ENCODE data around the gene SHKBP1. TPM values are rescaled to one million over a fixed set of nuclear protein-coding genes. Genes with fewer than 3 reads are reported as not detected.
"Not testable (repeated sequence)": the region's sequence is repeated elsewhere in the genome, so short reads cannot be mapped to it uniquely, and the experiment has no call there.

The SHKBP1 gene
- total RNA-seq, 1 experiment from 2014 or later, result 52.3 TPM

GRCh38 chr19:40585982-40586422 is 9.3 kb downstream of the SHKBP1 start:
- DNase-seq, result no peak
- Histone ChIP-seq H3K27me3 (ENCODE audit: control insufficient read depth, insufficient read depth, low read length) (no peaks in the 10 kb centered on the region), H3K4me3 (ENCODE audit: insufficient read depth, low read depth, low read length) (no peak overlapping the region), H3K36me3 (replicated peaks; ENCODE audit: control insufficient read depth, insufficient read depth, low read length) (peaks cover 7% of the 10 kb centered on the region)

GRCh38 chr19:40586611-40587010 is 9.9 kb downstream of the SHKBP1 start:
- H3K27me3 ChIP-seq (ENCODE audit: control insufficient read depth, insufficient read depth, low read length), result no peaks in the 10 kb centered on the region
- DNase-seq, result no peak
- peaks cover 7% of the 10 kb centered on the region for H3K36me3 ChIP-seq (replicated peaks; ENCODE audit: control insufficient read depth, insufficient read depth, low read length)
- H3K4me3 ChIP-seq (ENCODE audit: insufficient read depth, low read depth, low read length), result no peak overlapping the region

GRCh38 chr19:40588110-40588854 is 11.6 kb downstream of the SHKBP1 start:
- Histone ChIP-seq H3K27me3 (ENCODE audit: control insufficient read depth, insufficient read depth, low read length) (no peaks in the 10 kb centered on the region), H3K36me3 (replicated peaks; ENCODE audit: control insufficient read depth, insufficient read depth, low read length) (peaks cover 4% of the 10 kb centered on the region), H3K4me3 (ENCODE audit: insufficient read depth, low read depth, low read length) (no peak overlapping the region)
- DNase-seq, result no peak

GRCh38 chr19:40588926-40589569 is 12.4 kb downstream of the SHKBP1 start:
- H3K4me3 ChIP-seq (ENCODE audit: insufficient read depth, low read depth, low read length), result no peak overlapping the region
- peaks cover 4% of the 10 kb centered on the region for H3K36me3 ChIP-seq (replicated peaks; ENCODE audit: control insufficient read depth, insufficient read depth, low read length)
- DNase-seq, result no peak
- no peaks in the 10 kb centered on the region for H3K27me3 ChIP-seq (ENCODE audit: control insufficient read depth, insufficient read depth, low read length)

GRCh38 chr19:40589591-40590429 is 13.1 kb downstream of the SHKBP1 start:
- DNase-seq, result no peak
- Histone ChIP-seq H3K27me3 (ENCODE audit: control insufficient read depth, insufficient read depth, low read length) (no peaks in the 10 kb centered on the region; the same call in 1 of the 2 replicates), H3K36me3 (replicated peaks; ENCODE audit: control insufficient read depth, insufficient read depth, low read length) (peaks cover 4% of the 10 kb centered on the region), H3K4me3 (ENCODE audit: insufficient read depth, low read depth, low read length) (no peak overlapping the region)

GRCh38 chr19:40590464-40591265 is 14.0 kb downstream of the SHKBP1 start:
- H3K27me3 ChIP-seq (ENCODE audit: control insufficient read depth, insufficient read depth, low read length), result no peaks in the 10 kb centered on the region; the same call in 1 of the 2 replicates
- no peak overlapping the region for H3K4me3 ChIP-seq (ENCODE audit: insufficient read depth, low read depth, low read length)
- H3K36me3 ChIP-seq (replicated peaks; ENCODE audit: control insufficient read depth, insufficient read depth, low read length), result peaks cover 4% of the 10 kb centered on the region
- no peak for DNase-seq

GRCh38 chr19:40591724-40592123 is 15.1 kb downstream of the SHKBP1 start:
- H3K36me3 ChIP-seq (replicated peaks; ENCODE audit: control insufficient read depth, insufficient read depth, low read length); H3K4me3 ChIP-seq (ENCODE audit: insufficient read depth, low read depth, low read length); H3K27me3 ChIP-seq (ENCODE audit: control insufficient read depth, insufficient read depth, low read length); DNase-seq: not testable (repeated sequence)

GRCh38 chr19:40592170-40592569 is 15.5 kb downstream of the SHKBP1 start:
- H3K4me3 ChIP-seq (ENCODE audit: insufficient read depth, low read depth, low read length), result no peak overlapping the region
- DNase-seq, result peak; percentile 82
- H3K27me3 ChIP-seq (ENCODE audit: control insufficient read depth, insufficient read depth, low read length), result peaks cover 9% of the 10 kb centered on the region

GRCh38 chr19:40594255-40594654 is 17.6 kb downstream of the SHKBP1 start:
- H3K36me3 ChIP-seq (replicated peaks; ENCODE audit: control insufficient read depth, insufficient read depth, low read length), result no peaks in the 10 kb centered on the region
- DNase-seq, result peak; percentile 81
- peaks cover 21% of the 10 kb centered on the region for H3K27me3 ChIP-seq (ENCODE audit: control insufficient read depth, insufficient read depth, low read length)
- no peak overlapping the region for H3K4me3 ChIP-seq (ENCODE audit: insufficient read depth, low read depth, low read length)

More at GRCh38 chr19:40592170-40592569, 15.5 kb downstream of the SHKBP1 start:
- H3K36me3 ChIP-seq (replicated peaks; ENCODE audit: control insufficient read depth, insufficient read depth, low read length), result peaks cover 2% of the 10 kb centered on the region

GRCh38 chr19:40594657-40595091 is 18.0 kb downstream of the SHKBP1 start:
- DNase-seq, result peak; percentile 60
- peaks cover 24% of the 10 kb centered on the region for H3K27me3 ChIP-seq (ENCODE audit: control insufficient read depth, insufficient read depth, low read length)
- no peak overlapping the region for H3K4me3 ChIP-seq (ENCODE audit: insufficient read depth, low read depth, low read length)
- H3K36me3 ChIP-seq (replicated peaks; ENCODE audit: control insufficient read depth, insufficient read depth, low read length), result no peaks in the 10 kb centered on the region

- peak; percentile 94 for DNase-seq
- H3K36me3 ChIP-seq (replicated peaks; ENCODE audit: control insufficient read depth, insufficient read depth, low read length), result no peaks in the 10 kb centered on the region
- peaks cover 43% of the 10 kb centered on the region for H3K27me3 ChIP-seq (ENCODE audit: control insufficient read depth, insufficient read depth, low read length)
- peak overlapping the region; percentile 40 for H3K4me3 ChIP-seq (ENCODE audit: insufficient read depth, low read depth, low read length)
Observed at GRCh38 chr19:40596608-40597328, 20.1 kb downstream of the SHKBP1 start.

GRCh38 chr19:40597329-40597838 is 20.7 kb downstream of the SHKBP1 start:
- Histone ChIP-seq H3K4me3 (ENCODE audit: insufficient read depth, low read depth, low read length) (peak overlapping the region; percentile 40), H3K36me3 (replicated peaks; ENCODE audit: control insufficient read depth, insufficient read depth, low read length) (no peaks in the 10 kb centered on the region), H3K27me3 (ENCODE audit: control insufficient read depth, insufficient read depth, low read length) (peaks cover 49% of the 10 kb centered on the region)
- no peak for DNase-seq
